B cell (primary cell): ENCODE data around the gene TMEM156. TPM values are rescaled to one million over a fixed set of nuclear protein-coding genes. Genes with fewer than 3 reads are reported as not detected.
A peak's percentile ranks its signal among the peaks of the same experiment; 100 is the strongest.

Experiments
- ATAC-seq: fragments of 200-7000 bp; cut with Tn5 transposase; one replicate; pipeline ENCODE4 v1.10.0; 2021; ENCODE audit warnings: low read depth, mild to moderate bottlenecking, moderate number of reproducible peaks, moderate library complexity
- CTCF ChIA-PET: fragments of 350-600 bp; sonication (Branson Sonifier 250); formaldehyde crosslinking; loops from one replicate; lab custom pipeline; 2021; ENCODE audit warnings: antibody characterized with exemption, inconsistent platforms; lab: Charles Lee
- POLR2A ChIA-PET: fragments of 350-600 bp; sonication (Branson Sonifier 250); formaldehyde crosslinking; loops from one replicate; lab custom pipeline; 2021; ENCODE audit warnings: antibody characterized with exemption; lab: Charles Lee
- DNase-seq: peaks from one replicate; pipeline ENCODE4 v3.0.0; 2013
- H2AFZ ChIP-seq: 2 replicates; pipeline ENCODE4 v1.6.1; 2012; ENCODE audit warnings: mild to moderate bottlenecking, low read depth, low read length; ENCODE audit not compliant: insufficient read depth, poor library complexity, severe bottlenecking
- H3K27ac ChIP-seq, 2 donors: 1 replicate in 1 of 2; 2 replicates in 1 of 2; pipeline ENCODE4 v1.5.1; 2012 to 2013; ENCODE audit warnings: low read length in 2 of 2, mild to moderate bottlenecking in 2 of 2, moderate library complexity in 1 of 2
- H3K27me3 ChIP-seq, 4 experiments: fragments of 200-600 bp in 1 of 4; sonication (generic) in 1 of 4; replicated peaks in 1 of 4; 1 replicate in 2 of 4; 2 replicates in 2 of 4; pipeline versions ENCODE4 v1.6.1 to v1.7.0; 2013 to 2016; ENCODE audit warnings: low read length in 3 of 4, mild to moderate bottlenecking in 2 of 4, mixed read lengths in 1 of 4, moderate library complexity in 1 of 4; ENCODE audit not compliant: insufficient read depth in 4 of 4, control insufficient read depth in 3 of 4; ENCODE audit errors: control extremely low read depth in 1 of 4
- H3K36me3 ChIP-seq, 2 experiments: replicated peaks in 1 of 2; 1 replicate in 1 of 2; 2 replicates in 1 of 2; pipeline versions ENCODE4 v1.6.1 to v1.7.1; 2013; ENCODE audit warnings: low read length in 1 of 2; ENCODE audit not compliant: insufficient read depth in 2 of 2, control insufficient read depth in 1 of 2; ENCODE audit errors: control extremely low read depth in 1 of 2, extremely low read depth in 1 of 2
- H3K4me1 ChIP-seq, 2 donors: fragments of 200-600 bp in 1 of 2; sonication (generic) in 1 of 2; 1 replicate in 1 of 2; 2 replicates in 1 of 2; pipeline versions ENCODE4 v1.5.1 to v1.6.1; 2013 to 2017; ENCODE audit warnings: low read length in 2 of 2; ENCODE audit not compliant: control insufficient read depth in 2 of 2, insufficient read depth in 2 of 2
- H3K4me2 ChIP-seq: replicated peaks from 2 replicates; pipeline ENCODE3; 2012; ENCODE audit warnings: mild to moderate bottlenecking, low read depth, low read length; ENCODE audit not compliant: poor library complexity, severe bottlenecking
- H3K4me3 ChIP-seq, 5 experiments: fragments of 200-600 bp in 1 of 5; sonication (generic) in 1 of 5; 1 replicate in 3 of 5; 2 replicates in 2 of 5; pipeline versions ENCODE4 v1.5.1 to v1.7.0; 2011 to 2016; ENCODE audit warnings: low read length in 4 of 5, mild to moderate bottlenecking in 4 of 5, low read depth in 2 of 5, control low read depth in 1 of 5, moderate library complexity in 1 of 5; ENCODE audit not compliant: insufficient read depth in 1 of 5; ENCODE audit errors: control extremely low read depth in 1 of 5, extremely low read depth in 1 of 5
- H3K79me2 ChIP-seq: fragments of 200-600 bp; sonication (generic); one replicate; pipeline ENCODE4 v1.6.0; 2016; ENCODE audit warnings: low read length; ENCODE audit not compliant: control insufficient read depth, insufficient read depth
- H3K9ac ChIP-seq: fragments of 200-600 bp; sonication (generic); 2 replicates; pipeline ENCODE4 v1.6.1; 2017; ENCODE audit warnings: mild to moderate bottlenecking, low read length, moderate library complexity
- H3K9me3 ChIP-seq, 3 donors: one replicate each; pipeline versions ENCODE4 v1.6.1 to v1.7.1; 2013; ENCODE audit warnings: low read length in 2 of 3; ENCODE audit not compliant: control insufficient read depth in 2 of 3, insufficient read depth in 1 of 3; ENCODE audit errors: control extremely low read depth in 1 of 3
- H4K20me1 ChIP-seq: 2 replicates; pipeline ENCODE4 v1.6.0; 2012; ENCODE audit warnings: mild to moderate bottlenecking, low read length; ENCODE audit not compliant: insufficient read depth, control insufficient read depth, poor library complexity, severe bottlenecking
- H3K27ac Mint-ChIP-seq: one replicate; pipeline ENCODE4 v1.8.0; 2021; ENCODE audit warnings: mixed read lengths
- H3K27me3 Mint-ChIP-seq: one replicate; pipeline ENCODE4 v1.8.0; 2021; ENCODE audit warnings: mixed read lengths
- H3K4me1 Mint-ChIP-seq: one replicate; pipeline ENCODE4 v1.8.0; 2021; ENCODE audit warnings: mixed read lengths
- H3K4me3 Mint-ChIP-seq: one replicate; pipeline ENCODE4 v1.8.0; 2021; ENCODE audit warnings: mixed read lengths
- H3K9me3 Mint-ChIP-seq: one replicate; pipeline ENCODE4 v1.8.0; 2022; ENCODE audit warnings: mixed read lengths; ENCODE audit not compliant: insufficient read depth
- CTCF ChIP-seq: fragments of 200-600 bp; IDR thresholded peaks from one replicate; pipeline ENCODE4 v1.8.0; 2022; ENCODE audit warnings: antibody characterized with exemption, mild to moderate bottlenecking
- EZH2 ChIP-seq: IDR thresholded peaks from 2 replicates; pipeline ENCODE4 v1.6.1; 2012; ENCODE audit warnings: borderline replicate concordance, low read depth, mild to moderate bottlenecking, moderate library complexity, low read length; ENCODE audit not compliant: insufficient read depth, poor library complexity, severe bottlenecking
- WGBS: methylation state at CpG from one replicate; pipeline ENCODE4 v1.1.5; 2013; ENCODE audit warnings: missing lambda C conversion rate; ENCODE audit not compliant: insufficient coverage; 5-methylcytosine and 5-hydroxymethylcytosine counted together
- intact Hi-C: fragments of 100-400 bp; cut with micrococcal nuclease; formaldehyde crosslinking; loops from one replicate; pipeline ENCODE4 v1.10.0; 2022
- polyA plus RNA-seq: library from polyadenylated mRNA; depleted of rRNA; stranded (reverse); fragments of >200 nt; gene quantifications from 2 replicates; pipeline ENCODE4 v1.2.3, GENCODE V29; 2012
- total RNA-seq, 2 donors: library from RNA; stranded (reverse); fragments of 120-200 nt in 1 of 2; gene quantifications; 1 replicate in 1 of 2; 2 replicates in 1 of 2; pipeline versions ENCODE4 v1.2.3 to v1.2.4, GENCODE V29; 2013 to 2022

The TMEM156 gene
- total and polyA plus RNA-seq, 2 donors (not counting 1 experiment from before 2014, with no cell fraction given), result 58.4 to 59.9 TPM

- Histone ChIP-seq H3K27me3 (no peaks in the 10 kb centered on the region), H3K36me3 (no peaks in the 10 kb centered on the region), H3K4me2 (no peak overlapping the region), H4K20me1 (no peaks in the 10 kb centered on the region), H3K27ac (no peak overlapping the region), H3K9ac (no peak overlapping the region), H3K4me3 (no peak overlapping the region), H3K4me1 (peaks cover 5% of the 10 kb centered on the region in 2 donors), H3K79me2 (no peaks in the 10 kb centered on the region), H3K9me3 (no peaks in the 10 kb centered on the region), H2AFZ (no peak overlapping the region)
- ATAC-seq, result no peak
- H3K4me3 Mint-ChIP-seq, result no peak overlapping the region
- no peak overlapping the region for H3K27ac Mint-ChIP-seq
- no peaks in the 10 kb centered on the region for H3K27me3 Mint-ChIP-seq
- WGBS, result 100% methylated on average over 1 of the region's 3 CpGs
- CTCF ChIA-PET, result no interaction called here
- peaks cover 8% of the 10 kb centered on the region for H3K4me1 Mint-ChIP-seq
- TF ChIP-seq CTCF (no peak), EZH2 (no peak)
- POLR2A ChIA-PET, result no interaction called here
- DNase-seq, result no peak
- H3K9me3 Mint-ChIP-seq, result no peaks in the 10 kb centered on the region
- intact Hi-C loops, result no loop called here
These were observed 111.1 kb downstream of the TMEM156 start for GRCh38 chr4:38921151-38921550.

DNA sequence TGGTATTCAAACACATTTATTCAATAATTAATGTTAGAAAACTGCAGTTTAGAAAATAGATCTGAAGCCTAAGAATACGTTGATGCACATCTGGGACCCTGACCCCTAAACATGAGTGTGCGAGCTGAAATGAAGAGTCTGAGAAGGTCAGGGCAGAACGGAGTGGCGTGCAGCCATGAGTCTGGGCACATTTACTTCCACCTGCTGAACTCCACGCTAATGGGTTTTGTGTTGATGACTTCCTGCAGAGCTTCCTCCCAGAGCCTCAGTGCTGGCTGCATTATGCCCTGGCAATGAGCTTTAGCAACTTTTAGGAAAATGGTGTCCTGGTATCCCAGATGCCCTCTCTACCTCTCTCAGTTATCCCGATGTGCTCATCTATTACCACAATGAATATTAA, 111.5 kb downstream of the TMEM156 start:
- H3K9ac ChIP-seq, result no peak overlapping the region
- peaks cover 8% of the 10 kb centered on the region for H3K4me1 Mint-ChIP-seq
- no peak overlapping the region for H3K27ac ChIP-seq
- H3K4me3 Mint-ChIP-seq, result no peak overlapping the region
- H4K20me1 ChIP-seq, result no peaks in the 10 kb centered on the region
- ChIA-PET CTCF (interaction anchor here (0.9 kb wide), 1 partner anchor 219 kb away, joined by 4 read pairs; no protein-coding TSS in a partner anchor), POLR2A (no interaction called here)
- peaks cover 5% of the 10 kb centered on the region in 2 donors for H3K4me1 ChIP-seq
- ATAC-seq, result no peak
- no peaks in the 10 kb centered on the region for H3K9me3 Mint-ChIP-seq
- H3K79me2 ChIP-seq, result no peaks in the 10 kb centered on the region
- peak overlapping the region; percentile 60 for H2AFZ ChIP-seq
- DNase-seq, result no peak
- intact Hi-C loops, result no loop called here
- no peak for TF ChIP-seq EZH2
- no peak for TF ChIP-seq CTCF
- no peak overlapping the region for H3K27ac Mint-ChIP-seq
- H3K27me3 Mint-ChIP-seq, result no peaks in the 10 kb centered on the region
- H3K9me3 ChIP-seq, result no peaks in the 10 kb centered on the region
- no peak overlapping the region for H3K4me3 ChIP-seq
- no peak overlapping the region for H3K4me2 ChIP-seq
- H3K36me3 ChIP-seq, result no peaks in the 10 kb centered on the region
- H3K27me3 ChIP-seq, result no peaks in the 10 kb centered on the region
- 27% methylated on average over 5 of the region's 6 CpGs for WGBS
